DOHH2 (cell line): ENCODE results near the gene TAPBP.

Experiments
- EZH2phosphoT487 ChIP-seq: fragments of 200-600 bp; sonication (generic); IDR thresholded peaks from 2 replicates; pipeline ENCODE4 v1.6.1; 2017; ENCODE audit warnings: borderline replicate concordance, mild to moderate bottlenecking, antibody characterized with exemption, low read length, moderate library complexity, mixed read lengths
- TF ChIP-seq, protein P1 (sequence below): fragments of 200-600 bp; sonication (generic); IDR thresholded peaks from one replicate; pipeline ENCODE4 v1.5.1; 2014; ENCODE audit warnings: antibody characterized with exemption, mild to moderate bottlenecking, low read depth, low read length; ENCODE audit not compliant: poor library complexity, severe bottlenecking

DNA sequence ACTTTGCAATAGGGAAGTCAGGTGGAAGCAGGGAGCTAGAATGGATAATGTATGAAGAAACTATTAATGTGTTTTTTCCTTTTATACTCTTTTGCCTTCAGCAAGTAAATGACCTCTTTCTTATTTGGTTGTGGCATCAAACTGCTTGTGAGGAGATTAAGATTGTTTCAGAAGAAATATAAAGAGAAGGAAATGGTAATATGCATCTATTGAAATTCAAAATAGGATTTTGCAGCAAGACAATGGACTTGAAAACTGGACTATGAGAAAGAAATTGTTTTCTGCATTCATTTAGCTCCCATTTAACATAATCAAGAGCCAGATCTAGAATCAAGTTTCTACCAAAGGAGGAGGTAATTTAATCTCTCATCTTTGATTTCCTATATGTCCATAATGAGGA lies 45.5 kb upstream of the TAPBP start:
- no peak for TF ChIP-seq EZH2phosphoT487
- TF ChIP-seq, protein P1, sequence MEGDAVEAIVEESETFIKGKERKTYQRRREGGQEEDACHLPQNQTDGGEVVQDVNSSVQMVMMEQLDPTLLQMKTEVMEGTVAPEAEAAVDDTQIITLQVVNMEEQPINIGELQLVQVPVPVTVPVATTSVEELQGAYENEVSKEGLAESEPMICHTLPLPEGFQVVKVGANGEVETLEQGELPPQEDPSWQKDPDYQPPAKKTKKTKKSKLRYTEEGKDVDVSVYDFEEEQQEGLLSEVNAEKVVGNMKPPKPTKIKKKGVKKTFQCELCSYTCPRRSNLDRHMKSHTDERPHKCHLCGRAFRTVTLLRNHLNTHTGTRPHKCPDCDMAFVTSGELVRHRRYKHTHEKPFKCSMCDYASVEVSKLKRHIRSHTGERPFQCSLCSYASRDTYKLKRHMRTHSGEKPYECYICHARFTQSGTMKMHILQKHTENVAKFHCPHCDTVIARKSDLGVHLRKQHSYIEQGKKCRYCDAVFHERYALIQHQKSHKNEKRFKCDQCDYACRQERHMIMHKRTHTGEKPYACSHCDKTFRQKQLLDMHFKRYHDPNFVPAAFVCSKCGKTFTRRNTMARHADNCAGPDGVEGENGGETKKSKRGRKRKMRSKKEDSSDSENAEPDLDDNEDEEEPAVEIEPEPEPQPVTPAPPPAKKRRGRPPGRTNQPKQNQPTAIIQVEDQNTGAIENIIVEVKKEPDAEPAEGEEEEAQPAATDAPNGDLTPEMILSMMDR = no peak
